HG02981 (cell line): ENCODE measurements around the gene ECSCR.
A peak's percentile ranks its signal among the peaks of the same experiment; 100 is the strongest.
"Not testable (repeated sequence)": the region's sequence is repeated elsewhere in the genome, so short reads cannot be mapped to it uniquely, and the experiment has no call there.

Source experiments
- ATAC-seq: cut with Tn5 transposase; IDR thresholded peaks from one replicate; pipeline ENCODE4 v1.9.1; 2021; ENCODE audit warnings: mild to moderate bottlenecking, moderate library complexity; ENCODE audit not compliant: unreplicated experiment

ECSCR gene

DNA sequence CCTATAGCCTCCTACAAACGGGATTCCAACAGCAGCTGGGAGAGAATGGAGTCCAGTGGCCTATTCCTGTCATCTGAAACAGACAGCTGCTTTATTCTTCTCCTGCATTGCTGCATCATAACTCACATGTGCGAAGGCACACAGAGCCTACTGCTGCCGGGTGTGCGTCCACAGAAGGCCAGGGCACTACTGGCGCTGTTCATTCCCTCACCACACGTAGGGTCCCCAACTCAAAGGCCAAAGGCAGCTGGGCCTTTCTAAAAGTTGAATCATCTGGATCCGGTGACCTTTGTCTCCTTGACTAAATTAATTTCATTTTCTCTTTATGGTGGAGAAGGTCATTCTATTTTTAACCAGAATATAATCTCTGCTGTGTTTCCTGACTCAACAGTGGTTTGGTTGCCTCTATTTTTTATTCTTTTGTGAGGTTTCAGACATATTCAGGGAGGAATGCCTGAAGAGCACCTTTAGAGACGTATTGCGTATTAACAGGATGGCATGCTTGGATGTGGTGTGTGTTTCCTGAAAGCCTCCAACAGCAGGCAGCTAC, 47.9 kb downstream of the ECSCR start:
- no peak for ATAC-seq

DNA sequence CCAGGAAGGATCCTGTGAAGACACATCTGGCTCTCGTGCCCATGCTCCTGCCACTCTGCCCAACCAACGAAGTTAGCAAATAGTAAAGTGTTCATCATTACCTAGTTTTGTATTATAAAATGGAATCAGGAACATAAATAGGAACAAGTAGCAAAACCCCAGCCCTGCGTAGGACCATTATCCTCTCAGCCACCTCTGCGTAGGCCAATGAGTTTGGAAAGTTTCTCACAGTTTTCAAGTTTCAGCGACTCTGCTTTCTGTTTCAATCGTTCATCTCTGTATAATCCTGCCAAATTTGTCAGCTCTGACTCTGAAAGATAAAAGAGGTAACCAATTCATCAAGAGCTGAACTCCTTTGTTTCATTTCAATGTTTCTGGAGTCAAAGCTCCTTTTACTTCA, 48.6 kb downstream of the ECSCR start:
- no peak for ATAC-seq

DNA sequence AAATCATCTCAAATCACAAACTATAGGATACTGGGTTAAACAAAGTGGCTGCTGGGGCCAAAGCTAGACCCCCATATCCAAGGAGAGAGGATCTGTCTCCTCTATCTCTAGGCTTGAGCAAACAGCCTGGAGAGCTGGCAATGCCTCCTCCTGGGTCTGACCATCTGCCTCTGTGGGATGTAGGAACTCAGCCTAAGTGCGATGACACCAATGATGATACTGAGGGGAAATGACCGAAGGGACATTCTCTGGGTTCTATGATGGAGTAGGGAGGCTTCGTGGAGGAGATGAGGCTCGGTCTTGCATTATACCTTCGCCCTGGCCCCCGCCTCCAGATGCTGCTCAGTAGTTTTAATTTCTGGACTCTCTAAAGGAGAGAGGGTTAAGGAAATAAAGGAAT, 49.4 kb downstream of the ECSCR start:
- ATAC-seq: no peak

DNA sequence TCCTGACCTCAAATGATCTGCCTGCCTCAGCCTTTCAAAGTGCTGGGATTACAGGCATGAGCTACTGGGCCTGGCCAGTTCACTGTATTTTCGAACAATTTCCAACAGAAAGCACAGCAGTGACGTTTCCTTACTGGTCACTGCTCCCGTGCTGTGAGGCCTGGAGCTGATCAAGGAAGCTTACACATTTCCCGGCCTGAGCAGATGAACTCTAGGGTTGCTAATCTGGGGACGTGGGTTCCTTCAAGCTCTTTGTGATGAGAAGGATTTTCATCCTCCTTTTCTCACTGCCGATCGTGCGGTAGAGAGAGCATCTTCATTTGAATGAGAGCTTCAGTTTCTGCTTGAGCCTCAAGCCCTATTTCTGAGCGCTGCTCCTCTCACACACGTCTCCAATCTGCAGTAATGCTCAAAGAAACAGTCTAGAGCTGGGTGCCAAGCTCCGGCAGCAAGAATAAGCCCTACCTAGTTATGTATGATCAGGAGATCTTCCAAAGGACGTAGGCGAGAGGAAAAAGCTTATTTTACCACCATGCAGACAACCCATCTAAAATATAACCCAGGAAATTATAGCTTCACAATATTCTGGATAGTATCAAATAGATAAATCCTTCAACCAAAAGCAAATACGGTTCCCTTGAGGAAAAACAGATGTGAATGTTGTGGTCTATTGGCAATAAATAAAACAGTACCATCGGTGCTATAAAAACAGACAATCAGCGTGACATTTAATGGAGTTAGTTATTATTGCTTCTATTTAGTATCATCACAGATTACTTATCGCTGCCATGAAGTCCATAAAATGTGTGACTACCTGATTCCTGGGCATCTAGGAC, 51.3 kb downstream of the ECSCR start:
- no peak for ATAC-seq

DNA sequence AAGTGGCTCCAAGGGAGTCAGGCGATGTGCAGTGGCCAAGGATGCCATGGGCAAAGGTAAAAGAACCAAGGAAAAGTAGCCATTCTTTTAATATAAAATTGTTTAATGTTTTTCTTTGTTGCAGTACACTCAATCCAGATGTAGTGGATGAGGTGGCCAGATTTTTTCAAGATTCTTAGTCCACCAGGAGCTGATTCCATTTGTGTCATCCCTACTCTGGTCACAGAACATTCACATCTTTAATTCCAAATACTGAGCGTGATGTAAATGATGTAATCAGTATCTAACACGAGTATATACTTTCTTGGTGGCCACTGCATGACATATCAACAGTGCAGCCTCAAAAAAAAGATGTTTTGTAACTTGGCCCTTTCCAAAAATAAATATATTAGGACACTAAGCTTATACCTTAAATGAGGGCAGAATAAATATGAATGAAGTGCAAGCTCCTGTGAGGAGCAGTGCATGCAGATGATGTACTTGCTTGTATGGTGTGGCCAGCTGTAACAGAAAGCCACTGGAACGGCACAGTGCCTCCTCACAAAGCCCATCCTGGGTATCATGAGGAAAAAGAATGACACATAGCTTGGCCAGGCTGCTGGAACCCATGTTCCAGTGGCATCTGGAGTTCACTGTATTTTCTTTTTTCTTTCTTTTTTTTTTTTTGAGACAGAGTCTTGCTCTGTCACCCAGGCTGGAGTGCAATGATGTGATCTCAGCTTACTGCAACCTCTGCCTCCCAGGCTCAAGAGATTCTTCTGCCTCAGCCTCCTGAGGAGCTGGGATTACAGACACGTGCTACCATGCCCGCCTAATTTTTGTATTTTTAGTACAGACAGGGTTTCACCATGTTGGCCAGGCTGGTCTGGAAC, 52.2 kb downstream of the ECSCR start:
- no peak for ATAC-seq

DNA sequence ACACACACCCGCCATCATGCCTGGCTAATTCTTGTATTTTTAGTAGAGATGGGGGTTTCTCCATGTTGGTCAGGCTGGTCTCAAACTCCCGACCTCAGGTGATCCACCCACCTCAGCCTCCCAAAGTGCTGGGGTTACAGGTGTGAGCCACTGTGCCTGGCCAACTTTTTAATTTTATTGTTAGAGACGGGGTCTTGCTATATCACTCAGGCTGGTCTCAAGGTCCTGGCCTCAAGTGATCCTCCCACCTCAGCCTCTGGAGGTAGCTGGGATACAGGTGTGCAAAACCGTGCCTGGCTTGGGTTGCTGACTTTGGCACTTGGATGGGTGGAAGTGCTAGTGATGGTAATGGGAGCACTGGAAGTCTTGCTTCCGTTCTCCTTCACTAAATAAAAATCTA, 53.4 kb downstream of the ECSCR start:
- ATAC-seq: not testable (repeated sequence)

DNA sequence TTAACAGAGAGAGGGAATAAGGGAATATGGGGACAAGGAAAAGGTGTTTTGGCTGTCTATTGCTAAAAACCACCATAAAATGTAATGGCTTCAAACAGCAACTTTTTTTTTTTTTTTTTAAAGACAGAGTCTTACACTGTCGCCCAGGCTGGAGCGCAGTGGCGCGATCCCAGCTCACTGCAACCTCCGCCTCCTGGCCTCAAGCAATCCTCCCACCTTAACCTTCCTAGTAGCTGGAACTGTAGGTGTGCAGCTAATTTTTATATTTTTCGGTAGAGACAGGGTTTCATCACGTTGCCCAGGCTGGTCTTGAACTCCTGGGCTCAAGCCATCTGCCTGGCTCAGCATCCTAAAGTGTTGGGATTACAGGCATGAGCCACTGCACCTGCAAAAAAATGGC, 54.4 kb downstream of the ECSCR start:
- no peak for ATAC-seq

DNA sequence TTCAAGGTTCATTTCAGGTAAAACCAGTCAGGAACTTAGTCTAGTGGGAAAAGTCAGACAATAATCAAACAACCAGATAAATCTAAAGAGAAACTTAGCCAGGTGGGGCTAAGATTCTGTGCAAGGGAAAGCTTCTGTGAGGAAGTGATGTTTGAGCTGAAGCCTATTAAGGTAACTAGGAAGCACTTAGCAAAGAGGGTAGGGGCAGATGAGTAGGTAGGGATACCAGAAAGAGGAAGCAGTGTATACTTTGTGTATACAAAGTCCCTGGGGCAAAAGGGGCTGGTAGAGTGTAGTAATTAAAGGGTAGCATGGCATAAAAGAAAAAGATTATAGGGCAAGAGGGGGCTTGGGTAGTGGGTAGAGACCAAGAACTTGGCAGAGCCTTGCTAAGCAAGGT, 55.0 kb downstream of the ECSCR start:
- ATAC-seq: no peak

DNA sequence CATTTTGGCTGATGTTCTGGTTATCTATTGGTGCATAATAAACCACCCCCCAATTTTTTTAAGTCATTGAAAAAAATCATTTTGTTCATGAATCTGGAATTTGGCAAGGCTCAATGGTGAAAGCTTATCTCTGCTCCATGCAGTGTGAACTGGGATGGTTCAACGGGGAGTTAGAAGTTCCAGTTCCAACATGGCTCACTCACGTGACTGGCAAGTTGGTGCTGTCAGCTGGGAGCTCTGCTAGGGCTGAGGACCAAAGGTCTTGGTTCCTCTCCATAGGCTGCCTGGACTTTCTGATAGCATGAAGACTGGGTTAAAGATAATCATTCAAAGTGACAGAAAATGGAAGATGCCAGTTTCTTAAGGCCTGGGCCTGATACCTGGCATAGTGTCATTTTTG, 55.6 kb downstream of the ECSCR start:
- ATAC-seq: no peak

DNA sequence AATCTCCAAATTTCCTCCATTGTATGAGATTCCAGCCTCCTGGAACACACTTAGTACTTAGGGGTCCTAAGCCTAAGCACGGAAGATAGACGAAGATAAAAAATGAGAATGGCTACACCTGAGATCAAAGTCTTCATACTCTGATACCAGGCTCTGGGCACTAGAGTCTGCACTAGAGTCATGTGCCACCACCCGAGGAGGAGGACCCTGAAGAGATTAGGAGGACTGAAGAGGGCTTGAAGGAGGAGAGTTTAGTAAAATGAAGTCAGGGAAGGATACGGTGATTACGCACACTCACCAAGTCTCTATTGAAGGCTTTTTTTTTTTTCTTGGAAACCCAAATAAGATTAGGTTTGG, 58.1 kb downstream of the ECSCR start:
- ATAC-seq: no peak

DNA sequence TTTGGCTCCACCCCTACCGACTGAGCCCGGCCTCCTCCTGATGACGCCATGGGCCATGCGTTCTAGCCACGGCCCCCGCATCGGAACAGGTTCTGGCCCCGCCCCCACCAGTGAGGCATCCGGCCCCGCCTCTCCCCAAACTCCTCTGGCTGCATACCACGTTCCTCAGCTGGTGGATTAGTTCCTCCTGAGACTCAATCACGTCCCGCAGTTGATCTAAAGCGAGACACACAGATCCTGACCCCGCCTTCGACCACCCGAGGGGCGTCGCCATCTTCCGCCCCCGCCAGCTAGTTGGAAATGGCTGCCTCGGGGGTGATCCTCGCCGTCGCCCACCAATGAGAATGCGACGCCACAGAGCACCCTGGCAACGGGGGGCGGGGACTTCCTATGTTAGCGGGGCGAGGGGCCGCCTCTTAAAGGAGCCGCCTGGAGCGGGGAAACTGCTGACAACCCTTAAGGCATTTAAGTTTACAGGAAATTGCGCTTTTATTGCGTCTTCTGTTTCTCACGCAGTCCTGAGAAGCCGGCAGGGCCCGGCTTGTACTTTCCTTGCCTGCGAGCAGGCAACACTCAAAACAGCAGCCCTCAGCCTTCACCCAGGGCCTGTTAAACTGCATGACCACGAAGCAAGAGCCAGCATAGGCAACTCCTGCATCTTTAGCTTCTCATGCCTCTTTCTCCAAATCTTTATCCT, 58.6 kb downstream of the ECSCR start, which contains the start of gene SPATA24:
Gene SPATA24 (minus strand): TSS at position 303 of the 697 bp plus-strand sequence. CDS start 29 bp downstream, at position 274.
- ATAC-seq: peak; percentile 87

DNA sequence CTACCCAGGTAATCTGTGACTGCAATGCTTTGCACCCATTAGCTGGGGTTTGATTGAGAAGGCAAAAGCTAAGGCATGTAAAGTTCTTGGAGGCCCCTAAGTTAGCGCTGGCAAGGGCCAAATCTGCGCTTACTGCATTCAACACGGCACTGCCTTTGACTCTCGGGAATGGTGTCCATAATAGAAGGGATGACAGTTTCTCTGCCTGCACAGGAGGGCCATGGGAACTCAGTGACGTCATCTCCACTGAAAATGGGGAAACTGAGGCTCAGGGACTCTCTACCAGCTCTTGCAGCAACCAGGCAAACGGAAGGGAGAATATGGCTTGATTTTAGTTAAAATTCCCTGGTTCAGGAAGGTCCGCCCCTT, 59.1 kb downstream of the ECSCR start:
- no peak for ATAC-seq

DNA sequence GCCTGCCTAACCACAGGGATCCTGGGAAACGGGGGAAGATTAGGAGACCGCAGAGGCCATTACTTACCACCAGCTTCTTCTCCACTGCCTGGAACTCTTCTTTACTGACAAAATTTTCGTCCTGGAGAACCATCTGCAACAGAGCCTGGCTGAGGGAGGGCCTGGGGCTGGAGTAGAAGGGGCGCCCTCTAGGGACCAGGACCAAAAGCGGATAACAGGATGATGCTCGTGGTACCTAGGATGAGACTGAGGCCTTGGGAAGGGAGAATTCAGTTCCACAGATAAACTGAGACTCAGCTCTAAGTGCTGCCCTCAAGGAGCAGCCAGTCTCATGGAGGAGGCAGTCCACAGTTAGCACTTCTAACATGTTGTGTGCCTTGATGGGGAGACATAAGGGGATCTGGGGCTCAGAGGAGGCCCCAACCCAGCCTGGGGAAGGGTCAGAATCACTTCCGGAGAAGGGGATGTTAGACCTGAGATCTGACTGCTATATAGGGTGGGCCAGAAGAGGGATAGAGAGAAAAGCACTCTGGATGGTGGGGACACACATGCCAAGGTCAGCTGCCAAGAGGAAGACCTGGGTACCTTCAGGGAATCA, 59.9 kb downstream of the ECSCR start:
- ATAC-seq: no peak

DNA sequence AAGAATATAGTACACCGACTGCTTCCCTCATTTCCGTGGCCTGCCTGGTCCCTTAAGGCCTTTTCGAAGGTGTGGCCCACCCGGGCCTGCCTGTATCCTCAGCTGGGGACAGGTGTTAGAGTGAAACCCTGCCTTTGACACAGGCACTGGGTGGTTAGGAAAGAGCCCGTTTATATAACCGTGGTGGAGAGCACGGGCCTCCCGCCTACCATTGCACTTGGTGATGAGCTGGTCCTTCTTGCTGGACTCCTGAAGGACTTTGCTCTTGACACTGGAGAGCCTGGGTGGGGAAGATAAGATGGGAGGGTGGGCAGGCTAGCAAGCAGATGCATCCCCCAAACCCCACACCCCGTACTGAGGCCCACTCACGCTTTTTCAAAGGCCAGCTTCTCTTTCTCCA, 61.0 kb downstream of the ECSCR start:
- no peak for ATAC-seq

DNA sequence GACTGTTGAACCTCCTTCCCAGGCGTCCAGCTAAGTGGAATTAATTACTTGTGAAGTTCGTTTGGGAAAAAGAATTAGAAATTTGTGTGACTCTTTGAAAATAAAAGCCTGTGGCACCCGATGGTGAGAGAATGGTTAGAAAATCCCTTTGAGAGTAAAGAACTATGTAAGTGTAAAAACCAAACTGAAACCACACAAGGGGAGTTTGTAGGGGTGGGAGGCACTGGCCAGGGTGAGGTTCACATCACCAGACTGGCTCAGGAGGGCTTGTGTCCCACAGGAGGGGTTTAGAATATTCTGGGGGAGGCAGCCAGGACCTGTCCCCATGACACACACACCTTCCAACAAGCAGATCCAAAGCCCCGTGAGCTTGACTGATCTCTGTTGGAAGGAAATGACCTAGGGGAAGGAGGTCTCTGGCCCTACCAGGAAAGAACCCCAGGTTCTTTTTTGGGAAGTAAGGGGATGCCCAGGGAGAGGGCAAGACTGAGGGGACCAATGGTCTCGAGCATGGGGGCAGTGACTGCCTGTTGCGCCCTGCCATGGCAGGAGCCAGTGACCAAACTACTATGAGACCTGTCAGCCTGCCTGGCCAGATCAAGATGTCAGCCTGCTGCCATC, 62.9 kb downstream of the ECSCR start:
- ATAC-seq: no peak
